HG02970 (cell line): ENCODE data around the gene DTX2.
A peak's percentile ranks its signal among the peaks of the same experiment; 100 is the strongest.
"Not testable (repeated sequence)": the region's sequence is repeated elsewhere in the genome, so short reads cannot be mapped to it uniquely, and the experiment has no call there.

Experiments
- ATAC-seq: cut with Tn5 transposase; IDR thresholded peaks from one replicate; pipeline ENCODE4 v1.9.1; 2021; ENCODE audit warnings: mild to moderate bottlenecking, moderate library complexity, moderate number of reproducible peaks; ENCODE audit not compliant: unreplicated experiment, low FRiP score

DTX2 gene

DNA sequence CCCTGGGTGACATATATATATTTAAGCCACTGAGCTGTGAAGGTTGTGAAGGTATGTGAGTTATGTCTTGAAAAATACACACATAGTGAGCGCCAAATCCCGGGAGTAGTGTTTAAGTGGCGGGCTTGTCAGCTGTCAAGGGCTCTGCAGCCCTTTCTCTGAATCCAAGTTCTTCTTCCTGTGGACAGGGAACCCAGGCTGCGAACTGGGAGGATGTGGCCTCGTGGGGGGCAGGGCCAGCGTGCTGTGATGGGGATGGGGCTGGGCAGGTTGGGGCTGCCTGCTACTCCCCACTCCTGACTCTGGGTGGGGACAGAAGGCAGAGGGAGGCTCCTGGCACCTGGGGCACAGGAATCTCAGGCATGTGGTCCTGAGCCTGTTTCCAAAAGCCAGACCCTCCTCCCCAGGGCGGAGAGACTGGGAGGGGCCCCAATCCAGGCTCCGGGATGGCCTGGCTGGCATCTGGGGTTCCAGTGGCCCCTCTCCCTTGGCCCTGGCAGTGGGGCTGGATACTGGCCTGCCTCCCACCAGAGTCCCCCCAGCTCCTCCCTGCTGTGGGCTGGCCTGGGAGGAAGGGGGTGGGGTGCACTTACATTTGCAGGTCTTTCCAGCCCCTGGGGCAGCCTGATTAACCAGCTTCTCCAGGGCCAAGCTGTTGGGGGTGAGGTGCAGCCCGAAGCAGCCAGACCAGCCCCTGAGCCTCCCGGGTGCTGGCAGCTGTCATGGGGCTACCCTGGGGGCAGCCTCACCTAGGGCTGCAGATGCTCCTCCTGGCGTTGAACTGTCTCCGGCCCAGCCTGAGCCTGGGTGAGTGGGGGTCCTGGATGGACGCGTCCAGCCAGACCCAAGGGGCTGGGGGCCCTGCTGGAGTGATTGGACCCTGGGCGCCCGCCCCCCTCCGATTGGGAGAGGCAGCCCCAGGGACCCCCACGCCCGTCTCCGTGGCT lies 48.7 kb downstream of the DTX2 start, which contains the start of gene UPK3B:
UPK3B (plus strand) TSS at position 622 of the 947 bp plus-strand sequence; CDS start at position 723, 101 bp downstream.
- ATAC-seq, result no peak

GRCh38 chr7:76511200-76511910 lies 49.8 kb downstream of the DTX2 start:
- not testable (repeated sequence) for ATAC-seq

GRCh38 chr7:76511911-76512885 lies 50.7 kb downstream of the DTX2 start:
- ATAC-seq, result not testable (repeated sequence)

- no peak for ATAC-seq
These were observed 51.7 kb downstream of the DTX2 start for GRCh38 chr7:76512941-76513816.

- ATAC-seq, result no peak
These were observed 52.6 kb downstream of the DTX2 start for GRCh38 chr7:76513817-76514799.

DNA sequence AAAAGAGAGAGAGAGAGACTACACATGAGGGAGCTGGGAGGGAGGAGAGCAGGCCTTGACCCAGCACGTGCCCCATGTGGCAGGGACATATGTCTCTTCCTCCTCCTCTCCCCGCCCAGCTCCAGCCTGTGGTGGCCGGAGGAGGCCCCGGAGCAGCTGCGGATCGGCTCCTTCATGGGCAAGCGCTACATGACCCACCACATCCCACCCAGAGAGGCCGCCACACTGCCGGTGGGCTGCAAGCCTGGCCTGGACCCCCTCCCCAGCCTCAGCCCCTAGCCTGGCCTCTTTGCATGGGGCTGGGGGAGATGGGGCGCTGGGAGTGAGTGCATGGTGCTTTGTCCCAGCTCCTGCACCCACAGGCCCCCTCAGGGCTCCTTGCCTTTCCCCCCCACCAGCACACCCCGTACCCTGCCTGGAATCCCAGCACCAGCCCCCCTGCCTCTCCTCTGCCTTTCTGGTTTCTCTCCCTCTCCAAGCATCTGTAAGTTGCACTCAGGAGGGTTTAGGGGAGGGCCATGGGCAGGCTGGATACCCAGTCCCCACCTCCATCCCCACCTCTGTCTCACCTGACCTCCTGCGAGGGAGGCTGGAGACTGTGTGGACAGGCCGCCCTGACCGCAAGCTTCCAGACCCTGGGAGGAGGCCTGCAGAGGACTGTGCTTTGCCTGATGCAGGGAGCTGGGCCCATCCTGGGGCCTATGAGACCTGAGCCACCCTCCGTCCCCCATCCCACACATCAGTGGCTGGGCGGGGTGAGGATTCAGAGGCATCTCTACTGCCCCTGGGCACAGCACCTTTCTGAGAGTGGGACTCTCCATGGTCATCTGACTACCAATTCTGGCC lies 53.6 kb downstream of the DTX2 start:
- ATAC-seq, result no peak

- ATAC-seq, result no peak
These were observed 54.5 kb downstream of the DTX2 start for GRCh38 chr7:76515999-76516443.

GRCh38 chr7:76516932-76517331 lies 55.4 kb downstream of the DTX2 start:
- not testable (repeated sequence) for ATAC-seq

GRCh38 chr7:76526183-76526582 lies 64.7 kb downstream of the DTX2 start:
- not testable (repeated sequence) for ATAC-seq

DNA sequence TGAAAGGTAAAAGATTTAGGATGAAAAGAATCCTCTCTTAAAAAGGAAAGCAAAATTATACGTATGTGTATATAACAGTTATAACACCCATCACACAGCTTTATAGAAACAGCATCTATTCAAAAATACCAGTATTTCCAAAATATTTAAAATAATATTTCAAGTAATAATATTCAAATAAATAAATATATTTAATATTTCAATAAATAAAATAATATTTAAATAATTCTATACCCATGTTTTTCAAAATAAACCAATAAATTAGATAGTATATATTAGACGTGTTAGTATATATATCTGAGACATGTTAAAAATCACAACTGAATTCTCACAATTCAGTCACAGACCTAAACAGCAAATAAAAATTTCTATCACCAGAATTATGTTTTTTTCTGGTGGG lies 70.1 kb downstream of the DTX2 start:
- ATAC-seq, result not testable (repeated sequence)

- ATAC-seq, result not testable (repeated sequence)
These were observed 81.7 kb downstream of the DTX2 start, which contains the start of gene SPDYE16 for GRCh38 chr7:76543197-76543596. Gene SPDYE16 (minus strand): TSS chr7:76543297. CDS start chr7:76541459, 1,838 bp downstream.

- peak; percentile 99 for ATAC-seq
These were observed 87.7 kb downstream of the DTX2 start for GRCh38 chr7:76549025-76549854.

DNA sequence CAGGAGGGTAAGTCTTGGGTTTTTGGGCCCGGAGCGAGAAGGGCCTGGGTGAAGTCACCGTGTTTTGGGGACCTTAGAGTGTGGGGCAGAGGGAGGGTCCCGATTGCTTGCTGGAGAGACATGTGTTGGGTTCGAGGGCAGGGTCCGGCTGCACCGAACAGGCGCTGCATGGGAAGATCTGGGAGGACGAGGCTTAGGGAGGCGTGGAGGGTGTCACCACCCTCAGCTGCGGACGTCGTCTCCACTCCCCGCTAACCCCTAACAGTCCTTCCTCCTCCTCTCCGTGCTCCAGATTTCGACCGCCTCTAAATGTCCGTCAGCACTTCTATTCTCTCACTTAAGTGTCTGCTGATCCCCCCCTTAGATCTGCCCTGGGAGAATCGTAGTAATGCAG lies 88.3 kb downstream of the DTX2 start:
- not testable (repeated sequence) for ATAC-seq

GRCh38 chr7:76551992-76552391 lies 90.5 kb downstream of the DTX2 start:
- ATAC-seq, result not testable (repeated sequence)
